NCI-H526 (cell line): Measurements from ENCODE around the gene VPREB3.

Source experiments
- DNase-seq, 2 experiments: peaks; one replicate each; lab custom pipeline; 2025; lab: John Stamatoyannopoulos, UW

The VPREB3 gene

GRCh38 chr22:23754220-23754919, at the start of gene VPREB3:
TSS of gene VPREB3 (minus strand) at chr22:23754425. CDS start at chr22:23754363, 62 bp downstream.
- peak in 1 of 2 experiments; percentile 49 for DNase-seq

GRCh38 chr22:23803001-23803819, 49.0 kb upstream of the VPREB3 start:
- DNase-seq = peak; percentile 9 to 57

- no peak for DNase-seq
Observed at GRCh38 chr22:23801886-23802377, 47.7 kb upstream of the VPREB3 start.

GRCh38 chr22:23801238-23801821, 47.1 kb upstream of the VPREB3 start:
- DNase-seq = no peak

- DNase-seq = no peak
Observed at GRCh38 chr22:23800297-23801237, 46.3 kb upstream of the VPREB3 start.

GRCh38 chr22:23796461-23796860, 42.2 kb upstream of the VPREB3 start:
- DNase-seq = no peak

- no peak for DNase-seq
Observed at GRCh38 chr22:23793326-23793725, 39.1 kb upstream of the VPREB3 start.

GRCh38 chr22:23791738-23792645, 37.8 kb upstream of the VPREB3 start:
- no peak for DNase-seq

GRCh38 chr22:23790819-23791737, 36.9 kb upstream of the VPREB3 start:
- DNase-seq = no peak

- DNase-seq = no peak
Observed at GRCh38 chr22:23789638-23790037, 35.4 kb upstream of the VPREB3 start.

GRCh38 chr22:23789121-23789520, 34.9 kb upstream of the VPREB3 start:
- no peak for DNase-seq

GRCh38 chr22:23787910-23788309, 33.7 kb upstream of the VPREB3 start:
- DNase-seq = no peak

- peak in 1 of 2 experiments; percentile 27 for DNase-seq
Observed at GRCh38 chr22:23787600-23787896, 33.3 kb upstream of the VPREB3 start.

GRCh38 chr22:23786752-23787599, 32.8 kb upstream of the VPREB3 start, which contains the start of gene SMARCB1:
TSS of gene SMARCB1 (plus strand) at chr22:23786966. CDS start at chr22:23787170, 204 bp downstream.
- peak; percentile 30 to 92 for DNase-seq

- DNase-seq = no peak
Observed at GRCh38 chr22:23786261-23786710, 32.1 kb upstream of the VPREB3 start.

- no peak for DNase-seq
Observed at GRCh38 chr22:23784215-23784732, 30.0 kb upstream of the VPREB3 start.

- no peak for DNase-seq
Observed at GRCh38 chr22:23783265-23784150, 29.3 kb upstream of the VPREB3 start.
